Esophagus (tissue), 2 donors: ENCODE results near the gene TMEM38A. TPM values are rescaled to one million over a fixed set of nuclear protein-coding genes. Genes with fewer than 3 reads are reported as not detected.
A peak's percentile ranks its signal among the peaks of the same experiment; 100 is the strongest.
"Not testable (repeated sequence)": the region's sequence is repeated elsewhere in the genome, so short reads cannot be mapped to it uniquely, and the experiment has no call there.

Experiments used
- H3K27ac ChIP-seq, 2 donors: one replicate each; pipeline ENCODE4 v1.5.1; 2013; ENCODE audit warnings: low read depth in 2 of 2, mild to moderate bottlenecking in 2 of 2, inconsistent platforms in 1 of 2, low read length in 1 of 2, moderate library complexity in 1 of 2
- H3K27me3 ChIP-seq, 2 donors: one replicate each; pipeline ENCODE4 v1.6.1; 2013; ENCODE audit warnings: low read length in 2 of 2, control low read depth in 1 of 2, mild to moderate bottlenecking in 1 of 2; ENCODE audit not compliant: insufficient read depth in 2 of 2, control insufficient read depth in 1 of 2
- H3K36me3 ChIP-seq, 2 donors: one replicate each; pipeline ENCODE4 v1.6.1; 2013; ENCODE audit warnings: low read length in 1 of 2; ENCODE audit not compliant: control insufficient read depth in 2 of 2, insufficient read depth in 2 of 2
- H3K4me1 ChIP-seq, 2 donors: one replicate each; pipeline ENCODE4 v1.6.1; 2013; ENCODE audit warnings: low read length in 1 of 2; ENCODE audit not compliant: control insufficient read depth in 2 of 2, insufficient read depth in 2 of 2
- H3K4me3 ChIP-seq, 2 donors: one replicate each; pipeline ENCODE4 v1.5.1; 2013; ENCODE audit warnings: low read length in 2 of 2, mild to moderate bottlenecking in 2 of 2, low read depth in 1 of 2, moderate library complexity in 1 of 2
- H3K9me3 ChIP-seq, 2 donors: one replicate each; pipeline ENCODE4 v1.6.1; 2013; ENCODE audit warnings: mild to moderate bottlenecking in 2 of 2, low read depth in 1 of 2, low read length in 1 of 2, moderate library complexity in 1 of 2; ENCODE audit not compliant: control insufficient read depth in 2 of 2, insufficient read depth in 1 of 2
- WGBS, 2 donors: extraction: QIAGEN DNeasy Blood & Tissue Kit; methylation state at CpG; one replicate each; pipeline ENCODE4 v1.1.7; 2013; 5-methylcytosine and 5-hydroxymethylcytosine counted together
- polyA plus RNA-seq, 2 donors: library from polyadenylated mRNA; stranded (reverse); fragments of 200-250 nt; gene quantifications; one replicate each; pipeline ENCODE4 v1.2.3, GENCODE V29; 2013
- donor health status: healthy with polysubstance abuse.
- donor health status: Bipolar disorder and iron deficiency.

Gene TMEM38A
- polyA plus RNA-seq, 2 donors: 1.3 to 2.6 TPM

DNA sequence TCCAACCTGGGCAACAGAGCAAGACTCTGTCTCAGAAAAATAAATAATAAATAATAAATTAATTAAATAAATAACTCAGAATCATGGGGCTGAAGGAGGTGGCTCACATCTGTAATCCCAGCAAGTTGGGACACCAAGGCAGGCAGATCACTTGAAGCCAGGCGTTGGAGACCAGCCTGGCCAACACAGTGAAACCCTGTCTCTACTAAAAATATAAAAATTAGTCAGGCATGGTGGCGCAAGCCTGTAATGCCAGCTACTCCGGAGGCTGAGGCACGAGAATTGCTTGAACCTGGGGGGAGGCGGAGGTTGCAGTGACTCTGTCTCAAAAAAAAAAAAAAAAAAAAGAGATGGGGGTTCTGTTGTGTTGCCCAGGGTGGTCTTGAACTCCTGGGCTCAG, 7.2 kb downstream of the TMEM38A start:
- WGBS, 2 donors: 95 to 97% methylated on average over 5 of the region's 5 CpGs
- Histone ChIP-seq H3K9me3 (no peaks in the 10 kb centered on the region), H3K36me3 (no peaks in the 10 kb centered on the region), H3K27ac (no peak overlapping the region), H3K4me1 (no peaks in the 10 kb centered on the region), H3K4me3 (no peak overlapping the region), H3K27me3 (no peaks in the 10 kb centered on the region)

DNA sequence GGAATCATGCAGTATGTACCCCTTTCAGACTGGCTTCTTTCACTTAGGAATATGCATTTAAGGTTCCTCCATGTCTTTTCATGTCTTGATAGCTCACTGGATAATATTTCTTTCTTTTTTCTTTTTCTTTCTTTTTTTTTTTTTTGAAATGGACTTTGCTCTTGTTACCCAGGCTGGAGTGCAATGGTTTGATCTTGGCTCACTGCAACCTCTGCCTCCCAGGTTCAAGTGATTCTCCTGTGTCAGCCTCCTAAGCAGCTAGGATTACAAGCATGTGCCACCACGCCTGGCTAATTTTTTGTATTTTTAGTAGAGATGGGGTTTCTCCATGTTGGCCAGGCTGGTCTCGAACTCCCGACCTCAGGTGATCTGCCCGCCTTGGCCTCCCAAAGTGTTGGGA, 7.8 kb downstream of the TMEM38A start:
- 91 to 94% methylated on average over 4 of the region's 4 CpGs for WGBS, 2 donors
- H3K27me3 ChIP-seq, H3K27ac ChIP-seq, H3K4me3 ChIP-seq, H3K9me3 ChIP-seq, H3K36me3 ChIP-seq, H3K4me1 ChIP-seq: not testable (repeated sequence)

DNA sequence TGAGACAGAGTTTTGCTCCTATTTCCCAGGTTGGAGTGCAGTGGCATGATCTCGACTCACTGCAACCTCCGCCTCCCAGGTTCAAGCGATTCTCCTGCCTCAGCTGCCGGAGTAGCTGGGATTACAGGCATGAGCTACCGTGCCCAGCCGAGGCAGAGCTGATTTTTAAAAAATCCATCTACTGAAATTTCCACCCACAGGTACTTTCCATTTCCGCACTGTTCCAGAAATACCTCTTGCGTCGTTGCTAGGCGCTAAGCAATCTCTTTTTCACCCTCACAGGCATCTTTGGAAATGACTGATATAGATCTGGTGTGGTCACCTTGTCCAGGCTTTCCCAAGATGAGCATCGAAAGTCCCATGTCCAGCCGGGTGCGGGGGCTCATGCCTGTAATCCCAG, 9.4 kb downstream of the TMEM38A start:
- Histone ChIP-seq H3K4me3 (no peak overlapping the region), H3K27ac (no peak overlapping the region), H3K4me1 (no peaks in the 10 kb centered on the region), H3K36me3 (no peaks in the 10 kb centered on the region), H3K27me3 (no peaks in the 10 kb centered on the region), H3K9me3 (no peaks in the 10 kb centered on the region)
- WGBS, 2 donors: 92 to 98% methylated on average over 13 of the region's 13 CpGs

DNA sequence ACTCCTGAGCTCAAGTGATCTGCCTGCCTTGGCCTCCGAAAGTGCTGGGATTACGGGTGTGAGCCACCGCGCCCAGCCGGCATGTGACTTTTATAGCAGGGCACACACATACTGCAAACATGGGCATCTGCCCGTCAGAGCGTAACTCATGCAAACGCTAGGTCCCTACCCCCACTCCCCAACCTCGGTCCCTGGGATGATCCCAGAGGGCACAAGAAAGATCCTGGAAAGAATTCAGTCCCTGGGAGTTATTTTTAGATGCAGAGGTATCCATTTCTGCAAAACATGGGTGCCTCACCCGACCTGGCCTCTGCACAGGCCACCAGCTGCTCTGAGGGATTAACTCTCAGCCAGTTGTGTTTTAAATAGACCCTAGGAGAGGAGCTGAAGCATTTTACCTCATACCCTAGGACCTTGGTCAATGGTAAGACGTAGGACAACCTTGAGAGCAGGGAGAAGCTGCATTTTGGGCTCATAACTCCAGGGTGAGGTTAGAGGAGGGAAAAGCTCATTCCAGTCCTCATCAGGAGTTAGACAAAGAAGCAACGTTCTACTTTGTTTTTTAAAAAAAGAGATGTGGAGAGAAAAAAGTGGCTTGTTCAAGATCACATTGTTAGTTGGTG, 10.8 kb downstream of the TMEM38A start:
- no peaks in the 10 kb centered on the region for H3K27me3 ChIP-seq
- no peak overlapping the region for H3K4me3 ChIP-seq
- H3K27ac ChIP-seq: no peak overlapping the region
- WGBS, 2 donors: 83 to 84% methylated on average over 12 of the region's 12 CpGs
- H3K4me1 ChIP-seq: no peaks in the 10 kb centered on the region
- no peaks in the 10 kb centered on the region for H3K36me3 ChIP-seq
- H3K9me3 ChIP-seq: no peaks in the 10 kb centered on the region

DNA sequence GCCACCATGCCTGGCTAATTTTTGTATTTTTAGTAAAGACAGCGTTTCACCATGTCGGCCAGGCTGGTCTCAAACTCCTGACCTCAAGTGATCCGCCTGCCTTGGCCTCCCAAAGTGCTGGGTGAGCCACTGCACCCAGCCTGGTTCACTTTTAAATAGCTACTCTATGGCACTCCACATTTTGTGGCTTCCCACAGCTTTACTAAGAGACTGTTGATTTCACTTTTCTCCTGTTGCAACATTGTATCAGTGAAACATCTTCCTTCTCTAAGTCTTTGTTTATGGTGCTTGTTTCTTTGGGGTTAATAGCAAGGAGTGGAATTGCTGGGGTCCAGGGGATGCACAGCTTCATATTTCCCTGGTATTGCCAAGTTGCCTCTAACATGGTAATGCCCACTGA, 12.3 kb downstream of the TMEM38A start:
- Histone ChIP-seq H3K36me3 (no peaks in the 10 kb centered on the region), H3K4me1 (no peaks in the 10 kb centered on the region)
- 91% methylated on average over 3 of the region's 3 CpGs for WGBS, 2 donors

DNA sequence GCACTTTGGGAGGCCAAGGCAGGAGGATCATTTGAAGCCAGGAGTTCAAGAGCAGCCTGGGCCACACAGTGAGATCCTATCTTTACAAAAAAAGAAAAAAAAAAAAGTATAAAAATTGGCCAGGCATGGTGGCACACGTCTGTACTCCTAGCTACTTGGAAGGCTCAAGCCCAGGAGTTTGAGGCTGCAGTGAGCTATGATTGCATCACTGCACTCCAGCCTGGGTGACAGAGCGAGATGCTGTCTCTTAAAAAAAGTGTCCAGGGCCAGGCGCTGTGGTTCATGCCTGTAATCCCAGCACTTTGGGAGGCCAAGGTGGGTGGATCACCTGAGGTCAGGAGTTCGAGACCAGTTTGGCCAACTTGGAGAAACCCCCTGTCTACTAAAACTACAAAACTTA, 12.9 kb downstream of the TMEM38A start:
- not testable (repeated sequence) for H3K36me3 ChIP-seq, H3K27me3 ChIP-seq, H3K4me1 ChIP-seq, H3K9me3 ChIP-seq, H3K27ac ChIP-seq, H3K4me3 ChIP-seq
- WGBS, 2 donors: 82 to 83% methylated on average over 4 of the region's 4 CpGs

More for the DNA sequence above, 12.3 kb downstream of the TMEM38A start:
- Histone ChIP-seq H3K27ac (no peak overlapping the region), H3K27me3 (no peaks in the 10 kb centered on the region), H3K4me3 (no peak overlapping the region), H3K9me3 (no peaks in the 10 kb centered on the region)

DNA sequence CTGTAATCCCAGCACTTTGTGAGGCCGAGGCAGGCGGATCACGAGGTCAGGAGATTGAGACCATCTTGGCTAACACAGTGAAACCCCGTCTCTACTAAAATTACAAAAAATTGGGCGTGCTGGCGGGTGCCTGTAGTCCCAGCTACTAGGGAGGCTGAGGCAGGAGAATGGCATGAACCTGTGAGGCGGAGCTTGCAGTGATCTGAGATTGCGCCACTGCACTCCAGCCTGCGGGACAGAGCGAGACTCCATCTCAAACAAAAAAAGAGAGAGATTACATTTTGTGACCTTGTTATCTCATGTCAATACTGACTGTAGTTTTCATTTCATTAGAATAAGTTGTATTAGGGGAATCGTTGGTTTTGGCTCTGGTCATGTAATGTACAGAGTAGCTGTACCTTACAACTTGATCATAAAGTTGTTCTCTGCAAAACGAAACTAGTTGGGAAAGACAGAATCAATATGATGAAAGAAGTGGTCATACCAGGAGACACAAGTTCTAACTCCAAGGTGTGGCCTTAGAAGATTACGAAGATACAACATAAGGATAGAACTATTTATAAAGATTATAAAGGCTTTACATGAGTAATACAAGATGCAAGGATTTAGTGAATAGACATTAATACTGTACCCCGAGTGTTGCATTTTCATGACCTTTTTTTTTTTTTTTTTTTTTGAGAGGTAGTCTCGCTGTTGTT, 15.3 kb downstream of the TMEM38A start:
- Histone ChIP-seq H3K4me3 (no peak overlapping the region), H3K27me3 (no peaks in the 10 kb centered on the region), H3K9me3 (peaks cover 0 to 5% of the 10 kb centered on the region in 2 donors), H3K4me1 (no peaks in the 10 kb centered on the region), H3K27ac (peak overlapping the region; percentile 52 to 69), H3K36me3 (peaks cover 0 to 7% of the 10 kb centered on the region in 2 donors)
- WGBS, 2 donors: 82 to 88% methylated on average over 15 of the region's 15 CpGs

DNA sequence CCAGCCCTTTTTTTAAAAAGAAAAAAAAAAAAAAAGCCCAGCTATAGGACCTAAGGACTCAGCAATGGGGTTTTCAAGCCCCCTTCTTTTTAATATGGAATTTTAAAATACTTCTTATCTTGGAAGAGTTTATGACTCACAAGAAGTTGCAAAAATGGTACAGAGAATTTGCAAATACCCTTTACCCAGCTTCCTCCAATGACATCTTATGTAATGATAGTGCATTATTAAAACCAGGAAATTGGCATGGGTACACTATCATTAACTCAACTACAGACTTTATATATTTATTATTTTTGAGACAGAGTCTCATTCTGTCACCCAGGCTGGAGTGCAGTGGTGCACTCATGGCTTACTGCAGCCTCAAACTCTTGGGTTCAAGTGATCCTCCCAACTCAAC, 16.1 kb downstream of the TMEM38A start:
- Histone ChIP-seq H3K9me3 (peaks cover 0 to 5% of the 10 kb centered on the region in 2 donors), H3K4me1 (no peaks in the 10 kb centered on the region), H3K27me3 (no peaks in the 10 kb centered on the region), H3K36me3 (peaks cover 0 to 7% of the 10 kb centered on the region in 2 donors), H3K4me3 (no peak overlapping the region), H3K27ac (peak overlapping the region in 1 of 2 donors; percentile 53)

DNA sequence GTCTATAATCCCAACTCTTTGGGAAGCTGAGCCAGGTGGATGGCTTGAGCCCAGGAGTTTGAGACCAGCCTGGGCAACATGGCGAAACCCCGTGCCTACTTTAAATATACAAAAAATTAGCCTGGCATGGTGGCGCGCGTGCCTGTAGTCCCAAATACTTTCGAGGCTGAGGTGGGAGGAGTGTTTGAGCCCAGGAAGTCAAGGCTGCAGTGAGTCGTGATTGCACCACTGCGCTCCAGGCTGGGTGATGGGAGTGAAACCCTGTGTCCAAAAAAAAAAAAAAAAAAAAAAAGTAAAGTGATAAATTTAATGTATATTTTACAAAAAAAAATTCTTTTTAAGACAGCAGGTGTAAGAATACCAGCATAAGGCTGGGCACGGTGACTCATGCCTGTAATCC, 17.6 kb downstream of the TMEM38A start:
- Histone ChIP-seq H3K4me3 (no peak overlapping the region), H3K27ac (no peak overlapping the region), H3K4me1 (no peaks in the 10 kb centered on the region), H3K27me3 (no peaks in the 10 kb centered on the region), H3K9me3 (peaks cover 0 to 5% of the 10 kb centered on the region in 2 donors), H3K36me3 (peaks cover 0 to 7% of the 10 kb centered on the region in 2 donors)
- WGBS, 2 donors: 91 to 95% methylated on average over 9 of the region's 9 CpGs

DNA sequence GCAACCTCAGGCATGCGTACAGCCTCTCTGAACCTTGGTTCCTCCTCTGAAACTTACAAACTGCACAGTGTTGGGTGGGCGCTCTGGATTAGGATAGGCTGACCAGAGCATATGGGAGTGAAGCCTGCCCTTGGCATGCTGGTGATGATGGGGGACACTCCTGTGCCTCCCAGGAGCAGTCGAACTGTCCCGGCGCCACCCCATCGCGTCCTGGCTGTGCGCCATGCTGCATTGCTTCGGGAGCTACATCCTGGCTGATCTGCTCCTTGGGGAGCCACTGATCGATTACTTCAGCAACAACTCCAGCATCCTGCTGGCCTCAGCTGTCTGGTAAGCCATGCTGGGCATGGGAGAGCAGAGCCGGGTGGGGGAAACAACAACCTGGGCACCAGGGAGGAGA, 18.9 kb downstream of the TMEM38A start:
- no peak overlapping the region for H3K27ac ChIP-seq
- 95 to 97% methylated on average over 11 of the region's 11 CpGs for WGBS, 2 donors
- peaks cover 0 to 5% of the 10 kb centered on the region in 2 donors for H3K9me3 ChIP-seq
- H3K27me3 ChIP-seq: no peaks in the 10 kb centered on the region
- no peak overlapping the region for H3K4me3 ChIP-seq
- H3K36me3 ChIP-seq: peaks cover 0 to 7% of the 10 kb centered on the region in 2 donors
- no peaks in the 10 kb centered on the region for H3K4me1 ChIP-seq
